Measurements from ENCODE around the gene RWDD4. TPM values are rescaled to one million over a fixed set of nuclear protein-coding genes. Genes with fewer than 3 reads are reported as not detected.
"Not testable (repeated sequence)": the region's sequence is repeated elsewhere in the genome, so short reads cannot be mapped to it uniquely, and the experiment has no call there.

Gene RWDD4
- total RNA-seq, 1 donor, result 43.7 TPM

GRCh38 chr4:183632689-183633088, 26.3 kb downstream of the RWDD4 start:
- no peak for TF ChIP-seq CTCF (IDR thresholded peaks at IDR 0.05; ENCODE audit: insufficient read depth, low read length)
- H3K4me3 ChIP-seq (ENCODE audit: low read depth, low read length), result no peak overlapping the region
- no peak for DNase-seq (ENCODE audit: low read depth)

- no peak overlapping the region for H3K4me3 ChIP-seq (ENCODE audit: low read depth, low read length)
- DNase-seq (ENCODE audit: low read depth), result no peak
- no peak for TF ChIP-seq CTCF (IDR thresholded peaks at IDR 0.05; ENCODE audit: insufficient read depth, low read length)
Measured at GRCh38 chr4:183631577-183632198, 27.3 kb downstream of the RWDD4 start.

- DNase-seq (ENCODE audit: low read depth), result no peak
- H3K4me3 ChIP-seq (ENCODE audit: low read depth, low read length), result no peak overlapping the region
- TF ChIP-seq CTCF (IDR thresholded peaks at IDR 0.05; ENCODE audit: insufficient read depth, low read length), result no peak
Measured at GRCh38 chr4:183627979-183628588, 30.9 kb downstream of the RWDD4 start.

- H3K4me3 ChIP-seq (ENCODE audit: low read depth, low read length); DNase-seq (ENCODE audit: low read depth): not testable (repeated sequence)
Measured at GRCh38 chr4:183627286-183627685, 31.7 kb downstream of the RWDD4 start.

- H3K4me3 ChIP-seq (ENCODE audit: low read depth, low read length), result no peak overlapping the region
- DNase-seq (ENCODE audit: low read depth), result no peak
Measured at GRCh38 chr4:183626168-183626567, 32.8 kb downstream of the RWDD4 start.

GRCh38 chr4:183624548-183624947, 34.4 kb downstream of the RWDD4 start:
- no peak overlapping the region for H3K4me3 ChIP-seq (ENCODE audit: low read depth, low read length)
- TF ChIP-seq CTCF (IDR thresholded peaks at IDR 0.05; ENCODE audit: insufficient read depth, low read length), result no peak

More at GRCh38 chr4:183626168-183626567, 32.8 kb downstream of the RWDD4 start:
- TF ChIP-seq CTCF (IDR thresholded peaks at IDR 0.05; ENCODE audit: insufficient read depth, low read length), result no peak

GRCh38 chr4:183621875-183622274, 37.1 kb downstream of the RWDD4 start:
- H3K4me3 ChIP-seq (ENCODE audit: low read depth, low read length), result no peak overlapping the region
- DNase-seq (ENCODE audit: low read depth), result no peak
- no peak for TF ChIP-seq CTCF (IDR thresholded peaks at IDR 0.05; ENCODE audit: insufficient read depth, low read length)

More at GRCh38 chr4:183624548-183624947, 34.4 kb downstream of the RWDD4 start:
- DNase-seq (ENCODE audit: low read depth), result no peak
